ENCODE data around the gene MTFP1.
"Not testable (repeated sequence)": the region's sequence is repeated elsewhere in the genome, so short reads cannot be mapped to it uniquely, and the experiment has no call there.

MTFP1 gene

GRCh38 chr22:30425616-30426387 is at the start of gene MTFP1:
TSS of gene MTFP1 (plus strand) at chr22:30425768. CDS start at chr22:30425880, 112 bp downstream.
- DNase-seq, result peak; percentile 40

DNA sequence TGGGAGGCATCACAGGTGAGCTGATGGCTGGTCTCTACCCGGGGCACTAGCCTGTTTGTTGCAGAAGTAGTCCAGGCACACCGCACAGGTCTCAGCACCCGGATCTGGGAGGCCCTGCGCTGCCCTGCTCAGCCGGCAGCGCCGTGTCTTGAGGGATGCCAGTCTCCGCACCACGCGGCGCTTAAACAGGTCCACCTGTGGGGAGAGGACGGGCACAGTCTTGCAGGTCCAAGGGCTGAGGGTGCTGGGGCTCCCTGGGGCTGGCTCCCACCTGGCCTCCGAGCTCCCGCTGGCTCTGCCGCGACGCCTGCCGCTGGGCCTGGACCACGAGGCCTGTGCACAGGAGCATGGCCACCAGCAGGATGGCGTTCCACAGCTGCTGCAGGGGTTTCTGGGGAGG is 45.6 kb upstream of the MTFP1 start:
- no peak for DNase-seq

DNA sequence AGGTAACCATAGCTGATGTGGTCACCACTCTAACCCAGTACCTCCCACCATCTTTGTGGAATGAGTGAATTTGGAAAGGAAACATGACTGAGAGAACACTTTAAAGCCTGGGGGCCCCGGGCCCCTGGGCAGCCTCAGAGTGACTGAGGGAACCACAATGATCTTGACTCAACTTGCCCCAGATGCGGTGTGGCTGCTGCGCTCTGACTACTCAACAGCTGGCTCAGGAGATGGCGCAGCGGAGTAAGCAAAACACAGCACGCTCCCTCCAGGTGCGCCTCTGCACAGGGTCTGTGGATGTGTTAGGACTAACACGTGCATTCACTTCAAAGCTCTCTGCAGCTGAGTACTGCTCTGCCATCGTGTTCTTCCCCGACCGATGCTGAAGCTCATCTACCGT is 44.3 kb upstream of the MTFP1 start:
- DNase-seq, result no peak

GRCh38 chr22:30382340-30382739 is 43.2 kb upstream of the MTFP1 start:
- no peak for DNase-seq

DNA sequence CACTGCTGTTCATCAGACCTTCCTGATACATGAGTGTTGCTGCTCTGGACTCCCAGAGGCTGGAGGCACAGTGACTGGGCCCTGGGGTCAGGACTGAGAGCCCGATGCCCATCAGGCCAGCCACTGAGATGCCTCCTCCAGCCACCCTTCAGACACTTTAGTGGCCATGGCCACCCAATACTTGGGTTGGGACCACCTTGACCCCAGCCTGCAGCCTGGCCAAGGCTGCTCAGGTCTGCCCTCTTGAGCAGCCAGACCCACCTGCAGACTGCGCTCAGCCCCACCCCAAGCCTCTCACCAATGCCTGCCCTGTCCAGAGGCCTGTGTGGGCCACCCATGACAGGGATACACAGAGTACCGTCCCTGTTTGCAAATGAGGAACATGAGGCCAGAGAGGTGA is 42.5 kb upstream of the MTFP1 start:
- no peak for DNase-seq

DNA sequence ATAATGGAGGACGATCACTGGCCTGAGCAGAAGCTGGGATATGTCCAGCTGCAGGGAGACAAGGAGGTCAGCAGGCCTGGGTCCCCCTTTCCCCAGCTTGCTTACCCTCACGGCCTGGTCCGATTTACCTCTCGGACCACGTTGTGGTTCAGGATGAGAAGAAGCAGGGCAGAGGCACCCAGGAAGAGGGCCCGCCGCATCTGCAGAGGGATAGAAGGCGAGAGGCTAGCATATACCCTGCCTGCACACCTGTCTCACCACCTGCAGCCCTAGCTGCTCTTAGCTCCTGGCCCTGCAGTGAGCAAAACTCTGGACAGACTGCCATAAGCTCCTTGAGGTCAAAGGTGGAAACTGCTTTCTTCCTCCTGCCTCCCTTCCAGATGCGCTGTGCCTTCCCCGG is 39.6 kb upstream of the MTFP1 start:
- no peak for DNase-seq

DNA sequence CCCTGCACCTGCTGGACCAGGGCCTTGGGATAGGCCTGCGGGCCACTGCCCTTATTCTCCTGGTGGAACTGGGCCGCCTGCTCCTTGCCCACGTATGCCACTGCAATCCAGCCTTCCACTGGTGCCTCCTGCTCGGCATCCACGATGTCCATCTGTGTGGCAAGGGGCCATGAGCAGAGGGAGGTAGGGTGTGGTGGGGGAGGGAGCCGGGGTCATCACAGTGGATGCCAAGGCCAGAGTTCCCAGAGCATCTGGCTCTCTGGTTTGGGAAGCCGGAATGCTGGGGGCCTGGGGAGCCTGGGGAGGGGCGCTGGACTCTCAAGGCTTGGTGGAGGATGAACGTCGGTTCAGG is 39.0 kb upstream of the MTFP1 start:
- DNase-seq, result no peak

DNA sequence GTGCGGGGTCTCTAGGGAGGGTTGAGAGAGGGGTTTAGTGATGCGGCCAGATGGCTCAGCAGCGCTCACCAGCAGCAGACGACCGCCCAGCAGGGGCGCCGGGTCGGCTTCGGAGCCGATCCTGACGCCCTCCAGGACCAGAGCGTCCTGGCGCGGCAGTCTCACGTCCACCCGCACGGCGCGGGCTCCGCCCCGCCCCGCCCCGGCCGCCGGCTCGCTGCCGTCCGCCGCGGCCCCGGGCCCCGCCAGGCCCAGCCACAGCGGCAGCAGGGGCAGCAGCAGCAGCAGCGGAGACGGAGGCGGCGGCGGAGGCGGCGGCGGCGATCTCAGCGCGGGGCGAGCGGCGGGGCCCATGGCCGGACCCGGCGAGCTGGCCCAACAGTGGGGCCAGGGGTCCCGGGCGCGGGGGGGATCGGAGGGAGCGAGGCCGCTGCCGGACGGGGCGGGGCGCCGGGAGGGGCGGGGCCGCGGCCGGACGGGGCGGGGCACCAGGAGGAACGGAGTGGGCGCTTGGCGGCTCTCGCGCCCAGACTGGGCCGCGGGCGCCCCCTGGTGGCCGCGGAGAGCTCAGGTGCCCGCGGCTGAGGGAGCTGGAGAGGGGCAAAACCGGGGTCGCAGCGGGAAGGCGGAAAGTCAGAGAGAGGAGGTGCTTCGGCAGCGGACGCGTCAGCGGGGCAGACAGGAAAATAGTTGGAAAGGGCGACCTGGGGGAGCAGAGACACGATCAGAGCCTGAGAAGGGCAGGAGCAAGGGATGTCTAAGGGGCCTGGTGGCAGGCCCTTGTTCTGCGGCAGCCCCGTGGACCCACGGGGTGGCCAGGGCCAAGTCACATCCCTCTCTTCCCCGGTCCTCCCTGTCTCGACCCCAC is 38.4 kb upstream of the MTFP1 start, which contains the start of gene RNF215:
TSS of gene RNF215 (minus strand) at position 452 of the 868 bp plus-strand sequence. CDS start at position 354, 98 bp downstream.
- DNase-seq, result peak; percentile 61

DNA sequence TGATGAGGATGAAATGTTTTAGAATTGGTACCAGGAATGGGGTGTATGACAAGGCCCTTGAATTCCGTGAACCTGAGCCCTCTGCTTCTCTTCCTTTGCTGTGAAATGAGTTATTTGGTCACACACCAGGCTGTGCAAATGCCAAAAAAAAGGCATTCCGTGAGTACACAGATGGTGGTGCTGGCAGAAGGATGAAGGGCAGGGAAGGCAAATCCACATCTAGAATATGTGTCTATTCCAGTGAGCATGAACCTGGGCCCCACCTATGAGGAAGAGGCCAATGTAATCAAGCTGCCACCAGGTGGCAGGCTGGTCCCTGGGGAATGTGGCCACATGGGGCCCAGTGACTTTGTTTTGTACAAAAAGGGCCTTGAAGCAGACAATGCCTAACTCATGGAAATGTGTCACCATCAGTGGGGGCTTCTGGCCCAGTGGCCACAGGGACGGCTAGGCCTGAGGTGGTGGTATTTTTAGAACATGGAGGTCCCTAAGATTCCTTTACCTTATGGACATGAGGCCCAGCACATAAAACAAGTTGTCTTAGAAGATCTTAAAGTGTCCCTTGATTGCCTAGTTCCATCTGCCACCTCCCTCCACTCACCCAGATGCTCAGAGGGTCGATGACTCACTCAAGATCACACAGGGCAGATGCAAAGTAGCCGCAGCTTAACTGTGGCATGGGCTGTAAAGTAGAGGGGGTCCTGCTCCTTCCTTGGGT is 34.4 kb upstream of the MTFP1 start:
- DNase-seq, result peak; percentile 69

- no peak for DNase-seq
These were observed 32.8 kb upstream of the MTFP1 start for GRCh38 chr22:30392661-30393321.

DNA sequence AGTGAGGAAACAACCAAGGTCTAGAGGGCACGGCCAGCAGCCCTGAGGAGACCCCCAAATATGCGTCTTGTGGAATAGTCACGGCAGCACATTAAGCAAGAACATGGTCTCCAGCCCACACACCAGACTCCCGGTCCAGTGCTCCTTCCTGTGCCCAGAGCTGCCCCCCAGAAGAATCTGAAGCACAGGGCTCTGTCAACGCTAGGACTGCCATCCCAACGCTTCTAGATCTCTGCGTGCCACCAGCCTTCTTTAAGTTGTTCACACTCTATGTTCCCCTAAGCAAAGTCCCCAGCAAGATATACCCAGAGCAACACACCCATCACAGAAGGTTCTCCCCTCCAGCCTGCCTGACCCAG is 32.3 kb upstream of the MTFP1 start:
- no peak for DNase-seq

GRCh38 chr22:30393885-30394284 is 31.7 kb upstream of the MTFP1 start:
- DNase-seq, result no peak

DNA sequence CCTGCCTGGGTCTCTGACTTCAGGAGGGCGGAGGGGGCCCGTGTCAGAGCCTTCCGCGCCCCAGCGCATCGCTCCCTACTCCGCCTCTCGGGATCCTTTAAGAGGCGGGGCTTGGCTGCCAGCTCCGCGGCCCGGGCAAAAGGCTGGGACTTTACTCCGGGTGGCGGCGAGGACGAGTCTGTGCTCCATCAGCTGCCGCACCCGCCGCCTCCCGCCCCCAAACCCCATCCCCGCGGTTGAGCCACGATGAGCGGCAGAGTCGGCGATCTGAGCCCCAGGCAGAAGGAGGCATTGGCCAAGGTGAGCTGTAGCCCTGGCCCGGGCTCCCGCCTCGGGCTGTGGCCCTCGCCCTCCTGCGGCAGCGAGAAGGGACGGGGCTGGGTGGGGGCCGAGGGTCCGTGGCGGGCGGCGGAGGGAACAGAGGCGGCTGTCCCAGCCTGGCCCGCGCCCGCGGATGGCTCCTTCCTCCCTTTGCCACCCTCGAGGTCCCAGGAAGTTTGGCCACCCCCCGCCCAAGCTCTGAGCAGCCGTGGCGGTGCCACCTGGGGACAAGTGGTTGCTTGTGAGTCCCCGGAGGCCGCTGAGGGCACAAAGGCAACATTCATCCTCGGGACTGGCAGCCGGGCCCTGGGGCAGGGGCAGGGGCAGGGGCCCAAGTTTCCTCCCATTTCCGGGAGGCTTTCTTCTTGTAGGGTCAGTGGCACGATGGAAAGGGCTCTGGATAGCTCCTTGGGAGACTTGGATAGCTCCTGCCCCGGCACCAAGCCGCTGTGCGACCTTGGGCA is 28.5 kb upstream of the MTFP1 start, which contains the start of gene SEC14L2:
TSS of gene SEC14L2 (plus strand) at position 148 of the 785 bp plus-strand sequence. CDS start at position 247, 99 bp downstream.
- DNase-seq, result peak; percentile 30

DNA sequence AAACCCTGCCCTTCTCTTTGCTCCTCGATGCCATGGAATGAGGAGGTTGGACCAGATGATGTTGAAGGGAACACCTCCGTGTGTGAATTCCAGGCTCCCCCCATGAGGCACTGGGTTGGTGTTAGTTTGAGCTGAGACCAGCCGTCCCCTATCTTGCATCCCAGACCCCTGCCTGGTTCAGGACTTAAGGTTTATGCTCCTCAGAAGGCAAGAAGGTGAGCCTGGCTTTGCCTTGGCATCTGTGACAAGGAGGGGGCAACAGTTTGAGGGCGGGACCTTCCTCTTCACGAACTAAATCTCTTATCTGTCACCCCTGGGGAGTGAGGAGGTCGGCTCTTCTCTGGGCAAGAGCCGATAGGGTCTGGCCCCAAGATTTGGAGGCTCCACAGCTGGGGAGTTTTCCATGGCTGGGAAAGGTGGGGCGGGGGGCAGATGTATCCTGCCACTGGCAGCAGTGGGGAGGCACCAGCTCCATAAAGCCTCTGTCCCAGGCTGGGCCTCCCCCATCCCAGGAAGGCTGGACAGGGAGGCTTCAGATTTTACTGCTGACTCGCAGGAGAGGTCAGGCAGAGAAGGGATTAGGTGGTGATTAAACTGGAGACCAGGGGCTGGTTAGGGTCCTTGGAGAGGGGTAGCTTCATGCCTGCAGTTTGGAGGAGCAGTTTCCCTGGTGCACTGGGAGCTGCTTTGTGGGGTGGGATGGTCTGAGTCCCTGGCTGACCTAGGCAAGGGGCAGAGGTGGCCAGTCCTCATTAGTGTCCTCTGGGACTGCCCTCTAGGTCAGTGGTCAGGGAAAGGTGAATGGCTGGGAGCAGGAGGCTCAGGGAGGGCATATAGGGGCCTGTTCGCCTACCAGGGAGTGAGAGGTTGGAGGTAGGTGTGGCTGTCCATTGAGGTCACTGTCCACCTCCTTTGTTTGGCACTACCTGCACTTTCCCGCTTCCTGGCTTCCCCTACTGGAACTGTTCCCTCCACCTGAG is 27.6 kb upstream of the MTFP1 start:
- DNase-seq, result no peak

GRCh38 chr22:30398685-30399680 is 26.6 kb upstream of the MTFP1 start:
- no peak for DNase-seq

GRCh38 chr22:30399718-30400117 is 25.9 kb upstream of the MTFP1 start:
- DNase-seq, result no peak

GRCh38 chr22:30400159-30400558 is 25.4 kb upstream of the MTFP1 start:
- DNase-seq, result no peak

GRCh38 chr22:30401024-30401423 is 24.5 kb upstream of the MTFP1 start:
- not testable (repeated sequence) for DNase-seq

DNA sequence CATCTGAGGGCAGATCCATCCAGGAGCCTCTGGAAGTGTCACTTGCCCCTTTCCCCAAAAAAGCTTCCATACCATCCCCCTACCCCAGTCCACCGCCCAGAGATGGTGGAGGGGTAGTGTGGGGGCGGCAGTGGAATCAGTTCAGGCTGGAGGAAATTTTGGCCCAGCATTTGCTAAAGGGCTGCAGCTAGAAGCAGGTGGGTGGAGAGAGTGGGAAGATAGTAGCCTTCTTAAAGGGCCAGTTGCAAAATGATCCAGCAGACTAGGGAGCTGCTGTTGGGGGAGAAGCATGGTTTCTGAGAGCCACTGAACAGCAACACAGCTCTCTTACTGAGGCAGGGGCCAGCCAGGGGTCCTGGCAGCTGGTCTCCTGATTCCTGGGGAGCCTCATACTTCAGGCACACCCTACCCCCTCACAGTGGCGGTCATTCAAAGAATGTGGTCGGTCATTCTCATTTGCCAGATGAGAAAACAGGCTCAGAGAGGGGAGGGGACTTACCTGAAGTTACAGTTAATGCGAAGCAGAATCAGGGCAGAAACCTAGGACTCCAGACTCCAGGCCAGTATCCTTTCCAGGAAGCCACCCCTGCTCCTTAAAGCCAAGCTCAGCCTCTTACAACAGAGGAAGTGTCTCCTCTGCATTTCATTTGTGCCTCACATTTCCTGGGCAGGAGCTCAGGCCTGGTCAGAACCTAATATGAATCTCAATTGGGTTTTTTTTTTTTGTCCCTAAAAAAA is 23.4 kb upstream of the MTFP1 start:
- no peak for DNase-seq

All from activated T-cell treated with anti-CD3 and anti-CD28 coated beads for 4 hours (primary cell).